Stimulated activated CD4-positive, alpha-beta T cell treated with anti-CD3 and anti-CD28 coated beads, Interleukin-4, amount 100 ng/mL, for 48 hours (primary cell): Measurements from ENCODE around the gene TM4SF5.
A peak's percentile ranks its signal among the peaks of the same experiment; 100 is the strongest.
"Not testable (repeated sequence)": the region's sequence is repeated elsewhere in the genome, so short reads cannot be mapped to it uniquely, and the experiment has no call there.

Experiments used
- DNase-seq, 2 donors: peaks; one replicate each; pipeline ENCODE4 v3.0.0-alpha.2; 2020; ENCODE audit warnings: low read depth in 2 of 2

The TM4SF5 gene

DNA sequence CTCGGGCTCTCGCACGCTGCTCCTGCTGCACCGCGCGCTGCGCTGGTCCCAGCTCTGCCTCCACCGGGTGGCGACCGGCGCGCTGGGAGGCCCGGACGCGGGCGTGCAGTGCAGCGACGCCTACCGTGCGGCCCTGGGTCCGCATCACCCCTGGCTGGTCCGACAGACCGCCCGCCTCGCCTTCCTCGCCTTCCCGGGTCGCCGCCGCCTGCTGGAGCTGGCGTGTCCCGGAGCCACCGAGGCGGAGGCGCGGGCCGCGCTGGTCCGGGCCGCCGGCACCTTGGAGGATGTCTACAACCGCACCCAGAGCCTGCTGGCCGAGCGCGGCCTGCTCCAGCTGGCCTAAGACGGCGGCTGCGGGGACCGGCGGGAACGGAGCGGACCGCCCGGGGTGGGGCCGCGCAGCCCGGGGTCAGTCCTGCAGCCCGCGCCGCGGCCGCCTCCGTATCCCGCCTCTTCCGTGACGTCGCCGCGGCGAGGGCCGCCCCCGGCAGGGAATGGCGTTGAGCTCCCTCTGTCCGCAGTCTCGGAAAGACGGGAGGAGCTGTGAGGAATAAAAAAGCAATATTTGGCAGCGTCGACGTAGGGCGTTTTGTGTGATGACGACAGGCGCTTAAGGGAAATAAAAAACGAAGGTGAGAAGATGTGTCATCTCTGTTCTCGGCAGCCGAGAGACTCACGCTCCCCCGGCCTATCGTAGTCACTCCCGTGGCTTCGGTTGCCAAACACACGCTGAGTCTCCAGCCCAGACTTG, 18.4 kb downstream of the TM4SF5 start:
- peak; percentile 66 to 78 for DNase-seq

DNA sequence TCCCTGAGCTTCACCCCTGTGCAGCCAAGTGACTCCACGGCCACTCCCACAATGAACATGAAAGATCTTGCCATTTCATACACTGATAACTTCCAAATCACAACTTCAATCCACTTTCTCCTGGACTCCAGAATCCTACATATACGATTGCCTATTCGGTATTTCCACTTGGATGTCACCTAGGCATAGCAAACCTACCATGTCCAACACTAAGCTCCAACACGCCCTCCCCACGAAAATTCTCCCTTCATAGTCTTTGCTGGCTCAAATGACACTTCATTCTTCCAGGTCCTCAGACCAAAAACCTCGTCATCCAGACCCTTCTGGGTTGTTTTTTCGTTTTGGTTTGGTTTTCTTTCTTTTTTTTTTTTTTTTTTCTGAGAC, 19.0 kb downstream of the TM4SF5 start:
- no peak for DNase-seq

DNA sequence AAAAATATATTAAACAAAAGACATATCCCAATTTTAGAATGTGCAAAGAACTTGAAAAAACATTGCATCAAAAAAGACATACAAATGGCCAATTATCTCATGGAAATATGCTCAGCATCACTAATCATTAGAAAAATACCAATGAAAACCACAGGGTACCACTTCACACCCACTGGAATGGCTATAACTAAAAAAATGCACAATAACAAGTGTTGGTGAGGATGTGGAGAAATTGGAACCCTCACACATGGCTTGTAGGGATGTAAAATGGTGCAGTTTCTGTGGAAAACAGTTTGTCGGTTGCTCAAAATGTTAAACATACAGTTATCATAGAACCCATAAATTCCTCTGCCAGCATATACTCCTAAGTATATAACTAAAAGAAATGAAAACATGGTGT, 23.5 kb downstream of the TM4SF5 start:
- no peak for DNase-seq

DNA sequence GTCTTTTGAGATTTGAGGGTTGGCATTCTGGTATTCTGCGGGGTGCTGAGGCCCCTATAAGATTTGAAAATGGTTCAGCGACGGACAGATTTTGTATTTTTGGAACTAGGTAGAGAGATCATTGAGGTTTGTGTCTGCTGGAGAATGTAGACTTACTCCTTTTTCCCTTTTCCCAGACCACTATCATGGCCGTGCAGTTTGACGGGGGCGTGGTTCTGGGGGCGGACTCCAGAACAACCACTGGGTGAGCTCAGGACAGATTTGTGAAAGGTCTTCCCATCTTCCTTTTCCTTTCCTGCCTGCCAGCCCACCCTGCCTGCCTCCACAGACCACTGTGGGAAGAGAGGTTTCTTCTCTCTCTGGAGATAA, 24.9 kb downstream of the TM4SF5 start:
- no peak for DNase-seq

DNA sequence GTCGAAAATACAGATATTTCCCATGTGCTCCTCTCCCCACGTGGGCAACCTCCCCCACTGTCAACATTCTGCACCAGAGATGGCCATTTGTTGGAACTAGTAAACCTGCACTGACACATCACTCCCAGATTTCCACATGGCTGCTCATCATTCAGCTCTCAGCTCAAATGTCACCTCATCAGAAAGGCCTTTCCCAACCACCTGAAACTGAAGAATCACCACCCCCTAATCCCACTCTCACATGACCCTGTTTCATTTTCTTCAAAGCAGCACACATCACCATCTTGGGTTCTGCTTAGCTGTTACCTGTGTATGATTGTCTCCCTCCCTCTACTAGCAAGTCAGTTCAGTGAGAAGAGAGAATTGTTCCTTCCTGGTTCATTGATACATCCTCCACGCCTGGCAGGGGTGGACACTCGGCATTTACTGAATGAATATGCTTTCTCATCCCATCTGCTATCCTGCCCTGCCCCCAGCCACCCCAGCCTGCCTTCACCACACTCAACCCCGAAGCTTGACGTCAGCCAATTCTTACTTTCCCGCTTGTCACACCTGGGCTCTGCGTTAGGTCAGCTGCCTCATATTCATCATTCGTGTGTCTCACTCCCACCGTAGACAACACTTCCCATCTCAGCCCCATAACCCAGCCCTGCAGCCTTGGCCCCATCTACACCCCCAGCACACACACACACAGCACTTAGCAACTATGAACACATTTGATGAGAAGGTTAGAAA, 28.9 kb downstream of the TM4SF5 start:
- no peak for DNase-seq

DNA sequence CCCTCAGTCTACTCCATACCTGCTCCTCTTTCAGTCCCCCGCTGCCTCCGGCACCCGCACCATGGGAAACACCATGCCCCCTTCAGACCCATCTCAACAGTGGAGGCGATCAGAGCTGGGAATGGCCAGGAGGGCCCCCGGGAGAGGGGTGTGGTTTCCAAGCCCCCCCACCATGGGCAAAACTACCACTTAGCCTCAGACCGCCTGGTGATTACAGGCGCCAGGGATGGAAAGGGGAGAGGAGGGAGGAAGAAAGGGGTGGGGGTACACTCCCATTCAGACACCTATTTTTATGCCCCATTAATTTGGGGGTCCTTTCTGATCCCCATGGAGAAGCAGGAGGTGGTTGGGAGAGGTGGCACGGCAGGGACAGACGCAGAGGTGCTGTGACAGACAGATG, 30.5 kb downstream of the TM4SF5 start, which contains the start of gene C17orf114:
Gene C17orf114, minus strand, starts transcription at position 101 of the 400 bp plus-strand sequence.
- DNase-seq = no peak

DNA sequence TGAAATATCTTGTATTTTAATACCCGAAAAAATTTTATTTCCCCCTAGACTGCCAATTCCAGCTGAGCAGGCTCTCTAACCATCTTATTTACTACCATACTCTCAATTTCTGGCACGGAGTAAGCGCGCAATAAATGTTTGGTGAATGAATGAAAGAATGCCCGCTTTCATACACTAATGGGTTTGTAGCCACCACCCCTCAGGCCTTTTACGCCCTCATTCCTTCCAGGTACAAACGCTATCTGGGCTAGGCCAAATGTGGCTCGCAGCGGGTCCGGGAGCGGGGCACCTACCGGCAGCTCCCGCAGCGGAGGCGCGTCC, 34.7 kb downstream of the TM4SF5 start:
- no peak for DNase-seq

DNA sequence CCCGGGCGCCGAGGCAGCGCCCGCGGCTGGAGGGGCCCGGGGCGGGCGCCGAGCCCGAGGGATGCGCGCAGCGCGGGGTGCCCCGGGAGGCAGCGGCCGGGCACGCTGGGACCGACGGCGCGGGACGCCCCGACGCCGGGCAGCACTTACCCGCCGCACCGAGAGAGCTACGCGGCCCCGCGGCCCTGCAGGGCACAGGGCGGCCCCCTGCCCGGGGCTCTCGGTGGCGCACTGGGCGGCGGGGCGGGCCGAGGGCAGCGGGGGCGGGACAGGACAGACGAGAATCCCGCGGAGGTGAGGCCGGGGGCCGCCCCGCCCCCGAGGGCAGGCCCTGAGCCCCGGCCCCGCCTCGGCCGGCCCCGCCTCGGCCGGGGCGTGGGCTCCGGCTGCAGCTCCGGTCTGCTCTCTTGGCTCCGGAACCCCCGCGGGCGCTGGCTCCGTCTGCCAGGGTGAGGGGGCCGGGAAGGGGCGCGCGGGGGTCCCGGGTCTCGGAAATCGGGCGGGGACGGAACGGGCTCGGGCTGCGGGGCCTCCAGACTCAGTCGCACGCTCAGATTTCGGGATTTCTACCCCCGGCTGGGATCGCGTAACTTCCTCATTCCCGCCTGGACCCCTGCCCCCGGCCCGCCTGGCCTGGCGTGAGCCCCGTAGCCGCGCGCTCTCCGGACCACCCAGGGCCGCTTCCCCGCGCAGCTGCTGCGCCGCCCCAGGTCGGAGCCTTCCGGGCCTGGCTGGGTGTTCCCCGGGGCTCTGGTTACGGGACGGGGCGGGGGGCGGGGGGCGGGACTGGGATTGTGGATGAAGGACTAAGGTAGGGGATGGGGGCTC, 35.3 kb downstream of the TM4SF5 start, which contains the start of gene PLD2:
Gene PLD2, plus strand, starts transcription at position 376 of the 828 bp plus-strand sequence. CDS start 621 bp downstream, outside the sequence.
- peak; percentile 81 to 90 for DNase-seq

DNA sequence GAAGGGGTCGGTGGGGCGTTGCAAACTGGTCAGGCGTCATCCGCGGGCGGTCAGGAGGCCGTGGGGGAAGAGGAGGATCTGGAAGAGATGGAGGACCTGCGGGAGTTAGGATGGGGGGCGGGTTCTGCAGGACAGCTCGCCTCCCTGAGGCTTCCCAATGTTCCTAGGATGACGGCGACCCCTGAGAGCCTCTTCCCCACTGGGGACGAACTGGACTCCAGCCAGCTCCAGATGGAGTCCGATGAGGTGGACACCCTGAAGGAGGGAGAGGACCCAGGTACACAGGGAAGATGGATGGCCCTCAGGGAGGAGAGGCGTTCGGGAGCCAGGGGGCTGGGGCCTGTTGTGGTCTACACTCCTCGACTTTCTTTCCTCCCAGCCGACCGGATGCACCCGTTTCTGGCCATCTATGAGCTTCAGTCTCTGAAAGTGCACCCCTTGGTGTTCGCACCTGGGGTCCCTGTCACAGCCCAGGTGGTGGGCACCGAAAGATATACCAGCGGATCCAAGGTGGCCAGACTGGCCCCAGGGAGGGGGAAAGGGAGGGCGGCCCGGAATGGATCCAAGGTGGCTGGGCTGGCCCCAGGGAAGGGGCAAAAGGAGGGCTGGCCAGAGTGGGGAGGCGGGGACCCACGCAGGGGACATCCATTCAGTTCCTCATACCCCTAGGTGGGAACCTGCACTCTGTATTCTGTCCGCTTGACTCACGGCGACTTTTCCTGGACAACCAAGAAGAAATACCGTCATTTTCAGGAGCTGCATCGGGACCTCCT, 36.1 kb downstream of the TM4SF5 start:
- DNase-seq = no peak

DNA sequence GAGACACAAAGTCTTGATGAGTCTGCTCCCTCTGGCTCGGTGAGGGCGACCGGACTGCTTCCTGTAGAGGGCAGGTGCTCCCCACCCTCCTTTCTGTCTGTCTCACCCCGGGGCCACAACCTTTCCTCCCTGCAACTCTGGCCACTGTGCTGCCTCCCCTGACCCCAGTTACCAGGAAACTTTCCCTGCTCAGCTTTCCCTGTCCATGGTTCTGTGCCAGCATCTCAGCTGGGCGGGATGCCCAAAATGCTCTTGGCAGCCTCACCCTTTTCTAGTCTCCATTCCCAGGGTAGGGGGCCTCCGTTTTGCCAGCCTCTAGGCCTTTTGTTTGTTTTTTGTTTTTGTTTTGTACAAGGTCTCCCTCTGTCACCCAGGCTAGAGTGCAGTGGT, 36.7 kb downstream of the TM4SF5 start:
- no peak for DNase-seq

DNA sequence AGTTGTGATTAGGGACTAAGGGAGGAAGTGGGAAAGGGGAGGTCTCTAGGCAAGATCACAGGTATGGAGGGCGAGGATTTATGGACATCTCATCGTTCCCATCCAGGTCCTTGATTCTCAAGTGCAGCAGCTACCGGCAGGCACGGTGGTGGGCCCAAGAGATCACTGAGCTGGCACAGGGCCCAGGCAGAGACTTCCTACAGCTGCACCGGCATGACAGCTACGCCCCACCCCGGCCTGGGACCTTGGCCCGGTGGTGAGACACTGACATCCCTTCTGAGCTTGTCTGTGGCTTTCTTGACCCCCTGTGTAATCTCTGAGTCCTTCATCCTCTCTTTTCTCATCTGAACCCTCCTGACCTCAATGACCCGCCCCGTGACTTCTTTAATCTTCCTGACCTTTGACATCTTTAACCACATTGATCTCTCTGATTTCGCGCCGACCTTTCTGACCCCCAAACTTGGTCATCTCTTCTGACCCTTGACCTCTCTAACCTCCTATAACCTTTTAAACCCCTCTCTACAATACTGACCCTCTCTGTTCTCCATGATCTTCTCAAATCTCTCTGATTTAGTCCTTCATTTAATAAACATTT, 39.1 kb downstream of the TM4SF5 start:
- no peak for DNase-seq

DNA sequence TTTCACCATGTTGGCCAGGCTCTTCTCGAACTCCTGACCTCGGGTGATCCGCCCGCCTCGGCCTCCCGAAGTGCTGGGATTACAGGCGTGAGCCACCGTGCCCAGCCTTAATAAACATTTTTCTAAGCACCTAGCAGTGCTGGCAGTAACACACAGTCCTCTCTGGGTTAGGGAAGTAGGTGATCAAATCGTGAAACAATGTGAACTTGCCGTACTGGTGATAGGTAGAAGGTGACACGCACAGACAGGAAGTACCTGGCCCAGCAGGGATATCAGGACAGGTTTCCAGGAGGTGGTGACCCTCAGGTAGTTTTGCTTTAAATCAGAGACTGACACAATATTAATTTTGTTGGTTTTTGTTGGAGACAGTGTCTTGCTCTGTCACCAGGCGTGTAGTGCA, 39.8 kb downstream of the TM4SF5 start:
- no peak for DNase-seq

DNA sequence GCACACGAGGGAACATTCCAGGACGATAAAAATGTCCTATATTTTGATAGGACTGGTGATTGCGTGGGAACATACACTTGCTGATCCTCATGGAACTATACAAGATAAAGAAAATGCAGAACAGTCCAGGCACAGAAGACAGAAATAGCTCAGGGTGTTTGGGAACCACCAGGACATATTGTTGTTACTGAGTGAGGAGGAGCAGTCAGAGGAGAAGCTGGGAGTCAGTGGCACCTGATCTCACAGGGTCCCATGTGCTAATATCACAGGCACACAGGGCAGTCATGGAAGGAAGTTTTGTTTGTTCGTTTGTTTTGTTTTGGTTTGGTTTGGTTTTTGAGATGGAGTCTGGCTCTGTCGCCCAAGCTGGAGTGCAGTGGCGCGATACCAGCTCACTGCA, 41.0 kb downstream of the TM4SF5 start:
- no peak for DNase-seq

DNA sequence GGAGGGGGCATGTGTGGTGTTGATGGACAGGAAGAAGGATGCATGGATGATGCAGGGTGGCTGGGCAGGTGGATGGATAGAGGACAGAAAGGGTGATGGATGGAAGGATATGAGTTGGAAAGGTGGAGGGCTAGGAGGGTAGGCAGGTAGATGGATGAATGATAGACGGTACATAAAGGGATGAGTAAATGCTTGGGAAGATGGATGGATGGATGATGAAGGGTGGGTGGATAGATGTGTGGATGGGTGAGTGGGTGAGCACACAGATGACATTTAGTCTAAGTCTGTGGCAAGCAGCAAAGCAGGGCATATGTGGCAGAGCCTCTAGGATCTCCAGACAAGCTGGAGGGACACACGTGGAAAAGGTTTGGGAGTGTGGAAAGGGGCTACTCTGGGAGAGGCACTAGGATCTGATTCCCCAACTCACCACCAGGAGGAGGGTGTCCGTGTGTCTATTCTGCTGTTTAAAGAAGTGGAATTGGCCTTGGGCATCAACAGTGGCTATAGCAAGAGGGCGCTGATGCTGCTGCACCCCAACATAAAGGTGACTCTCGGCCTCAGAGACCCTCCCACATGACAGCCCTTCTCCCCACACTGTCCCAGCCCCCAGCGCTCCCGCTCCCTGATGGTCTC, 43.5 kb downstream of the TM4SF5 start:
- no peak for DNase-seq

DNA sequence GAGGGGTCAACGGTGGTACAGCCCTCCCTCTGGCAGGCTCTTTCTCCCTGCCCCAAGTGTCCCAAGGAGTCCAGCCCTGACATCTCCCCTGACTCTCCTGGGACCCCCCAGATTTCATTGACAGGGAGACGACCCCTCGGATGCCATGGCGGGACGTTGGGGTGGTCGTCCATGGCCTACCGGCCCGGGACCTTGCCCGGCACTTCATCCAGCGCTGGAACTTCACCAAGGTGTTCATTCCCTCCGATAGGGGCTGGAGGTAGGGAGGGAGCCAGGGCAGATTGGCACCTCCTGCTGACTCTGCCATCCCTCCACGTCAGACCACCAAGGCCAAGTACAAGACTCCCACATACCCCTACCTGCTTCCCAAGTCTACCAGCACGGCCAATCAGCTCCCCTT, 45.1 kb downstream of the TM4SF5 start:
- DNase-seq = no peak

DNA sequence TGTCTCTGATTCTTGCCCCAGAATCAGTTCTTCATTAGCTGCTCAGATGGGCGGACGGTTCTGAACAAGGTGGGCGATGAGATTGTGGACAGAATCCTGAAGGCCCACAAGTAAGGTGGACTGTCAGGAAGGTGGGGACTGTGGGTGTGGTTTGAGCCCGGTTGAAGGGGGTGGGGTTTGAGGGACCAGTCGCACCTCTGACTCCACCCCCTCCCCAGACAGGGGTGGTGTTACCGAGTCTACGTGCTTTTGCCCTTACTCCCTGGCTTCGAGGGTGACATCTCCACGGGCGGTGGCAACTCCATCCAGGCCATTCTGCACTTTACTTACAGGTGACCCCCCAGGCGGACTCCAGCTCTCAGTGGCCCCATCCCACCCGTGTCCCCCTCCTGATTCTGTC, 46.6 kb downstream of the TM4SF5 start:
- no peak for DNase-seq

DNA sequence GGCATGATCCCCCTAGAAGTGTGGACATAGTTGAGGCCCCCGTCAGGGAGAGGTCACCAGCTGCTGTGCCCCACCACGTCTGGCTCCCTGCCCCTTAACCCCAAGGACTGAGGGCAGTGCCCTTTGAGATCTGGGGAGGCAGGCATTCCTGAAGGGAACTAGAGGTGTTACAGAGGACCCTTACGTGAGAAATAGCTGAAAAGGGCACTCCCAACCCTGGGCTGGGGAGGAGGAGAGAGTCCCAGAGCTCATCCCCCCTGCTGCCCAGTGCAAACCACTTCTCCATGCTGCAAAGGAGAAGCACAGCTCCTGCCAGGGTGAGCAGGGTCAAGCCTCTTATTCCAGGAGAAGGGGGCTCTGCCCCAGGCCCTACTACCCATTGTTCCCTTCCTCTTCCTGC, 51.1 kb downstream of the TM4SF5 start:
- no peak for DNase-seq

DNA sequence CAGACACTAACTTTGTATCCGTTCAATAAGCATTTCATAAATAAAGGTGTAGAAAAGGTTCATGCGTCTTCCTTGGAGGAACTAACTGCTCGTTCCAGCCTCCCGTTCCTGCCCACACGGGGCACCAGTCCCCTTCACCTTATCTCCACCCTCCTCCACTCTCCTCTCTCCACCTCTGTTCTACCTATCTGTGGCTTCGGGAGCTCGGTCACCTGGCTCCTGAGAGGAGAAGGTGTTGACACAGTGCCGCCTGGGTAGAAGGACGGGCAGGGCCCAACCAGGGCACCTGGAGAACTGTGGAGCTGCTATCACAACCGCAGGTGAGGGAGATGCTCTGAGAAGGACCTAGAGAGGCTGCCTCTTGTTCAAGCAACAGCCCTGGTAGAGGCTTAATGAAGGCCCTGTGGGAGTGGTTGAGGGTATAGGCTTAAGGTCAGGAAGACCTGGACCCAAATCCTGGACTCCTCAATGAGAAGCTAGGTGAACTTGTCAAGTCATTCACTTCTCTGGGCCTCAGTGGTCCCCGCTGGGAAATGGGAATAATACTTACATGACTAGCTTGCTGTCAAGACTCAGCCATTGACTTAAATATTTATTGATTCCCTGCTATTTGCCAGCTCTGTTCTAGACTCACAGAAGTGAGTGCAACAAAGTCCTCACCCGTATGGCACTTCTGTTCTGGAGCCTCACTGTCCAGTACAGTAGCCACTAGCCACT, 51.8 kb downstream of the TM4SF5 start:
- no peak for DNase-seq

DNA sequence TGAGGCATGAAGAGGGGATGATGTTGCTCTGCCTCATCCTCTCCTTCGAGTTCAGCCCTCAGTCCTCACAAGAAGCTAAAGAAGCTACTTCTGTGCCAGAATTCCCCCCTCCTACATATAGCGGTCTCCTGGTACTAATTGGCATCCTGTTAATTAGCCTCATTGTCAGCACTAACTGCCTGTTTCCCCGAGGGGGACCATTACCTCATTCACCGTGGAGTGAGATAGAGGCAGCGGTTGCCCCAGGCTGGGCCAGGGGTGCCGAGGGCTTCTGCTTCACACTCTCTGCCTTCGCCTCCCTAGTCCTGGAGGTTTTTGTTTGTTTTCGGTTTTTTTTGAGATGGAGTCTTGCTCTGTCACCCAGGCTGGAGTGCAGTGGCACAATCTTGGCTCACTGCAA, 55.7 kb downstream of the TM4SF5 start:
- DNase-seq = no peak

DNA sequence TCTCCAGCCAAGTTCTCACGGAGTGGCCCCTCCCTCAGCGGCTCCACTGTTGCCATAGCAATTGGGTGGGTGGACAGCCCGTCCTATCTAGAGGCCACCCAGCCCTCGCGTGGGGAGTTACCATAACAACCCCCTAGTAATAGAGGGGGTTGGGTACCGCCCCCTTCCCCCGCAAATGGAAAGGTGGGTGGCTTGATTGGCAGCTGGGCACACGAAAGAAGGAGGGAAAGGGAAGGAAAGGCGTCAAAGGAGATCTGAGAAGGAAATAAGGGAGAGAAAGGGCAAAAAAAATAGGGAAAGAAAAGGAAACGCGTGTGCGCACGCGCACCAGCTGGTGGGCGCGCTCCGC, 61.1 kb downstream of the TM4SF5 start:
- not testable (repeated sequence) for DNase-seq
